Measurements from ENCODE around the gene RESF1.

The RESF1 gene

DNA sequence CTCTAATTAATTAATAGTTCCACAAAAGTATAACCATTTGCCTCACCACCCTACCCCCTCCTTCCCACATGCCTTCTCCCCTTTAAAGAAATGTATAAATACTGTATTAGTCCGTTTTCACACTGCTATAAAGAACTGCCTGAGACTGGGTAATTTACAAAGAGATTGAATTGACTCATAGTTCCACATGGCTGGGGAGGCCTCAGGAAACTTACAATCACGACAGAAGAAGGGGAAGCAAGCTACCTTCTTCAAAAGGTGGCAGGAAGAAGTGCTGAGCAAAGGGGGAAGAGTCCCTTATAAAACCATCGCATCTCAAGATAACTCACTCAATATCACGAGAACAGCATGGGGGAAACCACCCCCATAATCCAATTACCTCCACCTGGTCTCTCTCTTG lies 8.2 kb upstream of the RESF1 start:
- Mint-ChIP-seq H3K27ac (no peak overlapping the region), H3K4me1 (ENCODE audit: low read depth) (peaks cover 23% of the 10 kb centered on the region), H3K27me3 (no peaks in the 10 kb centered on the region), H3K36me3 (ENCODE audit: low read depth) (peaks cover 44% of the 10 kb centered on the region), H3K9me3 (peaks cover 48% of the 10 kb centered on the region), H3K4me3 (no peak overlapping the region)
- intact Hi-C loops (cut with micrococcal nuclease), result loop anchor here (10.0 kb wide), 1 partner anchor 46 kb away; no protein-coding TSS in a partner anchor

GRCh38 chr12:31951939-31952338 lies 7.3 kb upstream of the RESF1 start:
- peaks cover 29% of the 10 kb centered on the region for H3K4me1 Mint-ChIP-seq (ENCODE audit: low read depth)
- H3K9me3 Mint-ChIP-seq, result peaks cover 56% of the 10 kb centered on the region
- no peak overlapping the region for H3K4me3 Mint-ChIP-seq
- H3K36me3 Mint-ChIP-seq (ENCODE audit: low read depth), result peaks cover 53% of the 10 kb centered on the region
- intact Hi-C loops (cut with micrococcal nuclease), result loop anchor here (10.0 kb wide), 1 partner anchor 47 kb away; no protein-coding TSS in a partner anchor
- peak overlapping the region; percentile 51 for H3K27ac Mint-ChIP-seq
- no peaks in the 10 kb centered on the region for H3K27me3 Mint-ChIP-seq

DNA sequence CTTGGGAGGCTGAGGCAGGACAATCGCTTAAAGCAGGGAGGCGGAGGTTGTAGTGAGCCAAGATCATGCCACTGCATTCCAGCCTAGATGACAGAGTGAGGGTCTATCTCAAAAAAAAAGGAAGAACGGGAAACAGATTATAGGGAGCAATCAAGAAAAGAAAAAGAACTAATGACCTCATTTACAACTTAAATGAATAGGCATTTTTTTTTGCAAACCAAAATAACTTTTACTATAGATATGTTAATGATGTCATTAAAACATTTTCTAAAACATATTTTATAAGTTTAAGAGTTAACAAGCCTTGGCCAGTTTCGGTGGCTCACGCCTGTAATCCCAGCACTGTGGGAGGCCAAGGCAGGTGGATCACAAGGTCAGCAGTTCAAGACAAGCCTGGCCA lies 6.8 kb upstream of the RESF1 start:
- no peaks in the 10 kb centered on the region for H3K27me3 Mint-ChIP-seq
- H3K27ac Mint-ChIP-seq, result peak overlapping the region; percentile 51
- H3K4me3 Mint-ChIP-seq, result no peak overlapping the region
- H3K9me3 Mint-ChIP-seq, result peaks cover 56% of the 10 kb centered on the region
- intact Hi-C loops (cut with micrococcal nuclease), result loop anchor here (10.0 kb wide), 1 partner anchor 48 kb away; no protein-coding TSS in a partner anchor
- H3K36me3 Mint-ChIP-seq (ENCODE audit: low read depth), result peaks cover 58% of the 10 kb centered on the region
- peaks cover 29% of the 10 kb centered on the region for H3K4me1 Mint-ChIP-seq (ENCODE audit: low read depth)

- no peak overlapping the region for H3K4me3 Mint-ChIP-seq
- peaks cover 37% of the 10 kb centered on the region for H3K9me3 Mint-ChIP-seq
- intact Hi-C loops (cut with micrococcal nuclease), result loop anchor here (10.0 kb wide), 1 partner anchor 50 kb away; no protein-coding TSS in a partner anchor
Measured at GRCh38 chr12:31954925-31955858, 4.0 kb upstream of the RESF1 start.

DNA sequence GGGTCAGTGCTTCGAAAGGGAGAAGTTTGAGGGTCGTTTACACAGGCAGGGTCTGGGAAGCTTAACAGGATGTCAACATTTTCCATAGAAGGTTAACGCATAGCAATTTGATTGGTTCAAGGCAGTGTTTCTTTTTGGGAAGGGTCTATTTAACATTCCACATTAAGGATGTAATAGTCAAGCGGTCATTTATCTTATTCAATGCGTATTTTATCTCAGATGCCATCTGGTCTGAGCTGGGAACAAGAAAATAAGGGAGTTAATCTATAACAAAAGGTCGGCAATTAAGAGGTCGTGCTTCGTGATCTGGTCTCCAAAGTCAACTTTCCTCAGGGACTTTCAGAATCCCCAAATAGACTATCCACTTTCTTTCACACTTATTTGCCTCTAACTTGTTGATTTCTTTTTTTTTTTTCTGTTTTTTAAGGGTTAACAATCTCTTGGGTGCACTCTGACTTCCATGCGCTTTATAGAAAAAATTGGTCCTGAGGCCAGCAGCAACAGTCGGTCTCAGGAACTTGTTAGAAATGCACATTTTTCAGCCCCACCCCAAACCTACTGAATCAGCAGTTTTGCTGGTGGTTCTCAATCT lies 550 bp upstream of the RESF1 start:
- intact Hi-C loops (cut with micrococcal nuclease), result loop anchor here (1.0 to 10.0 kb wide), 3 partner anchors 54 to 305 kb away; no protein-coding TSS in a partner anchor
- H3K4me3 Mint-ChIP-seq, result peak overlapping the region; percentile 92
- peak overlapping the region; percentile 98 for H3K27ac Mint-ChIP-seq
- H3K4me1 Mint-ChIP-seq (ENCODE audit: low read depth), result peaks cover 40% of the 10 kb centered on the region
- no peaks in the 10 kb centered on the region for H3K27me3 Mint-ChIP-seq
- peaks cover 30% of the 10 kb centered on the region for H3K9me3 Mint-ChIP-seq
- peaks cover 75% of the 10 kb centered on the region for H3K36me3 Mint-ChIP-seq (ENCODE audit: low read depth)

More at GRCh38 chr12:31954925-31955858, 4.0 kb upstream of the RESF1 start:
- no peaks in the 10 kb centered on the region for H3K27me3 Mint-ChIP-seq
- H3K36me3 Mint-ChIP-seq (ENCODE audit: low read depth), result peaks cover 56% of the 10 kb centered on the region
- H3K27ac Mint-ChIP-seq, result peak overlapping the region; percentile 40
- peaks cover 29% of the 10 kb centered on the region for H3K4me1 Mint-ChIP-seq (ENCODE audit: low read depth)

DNA sequence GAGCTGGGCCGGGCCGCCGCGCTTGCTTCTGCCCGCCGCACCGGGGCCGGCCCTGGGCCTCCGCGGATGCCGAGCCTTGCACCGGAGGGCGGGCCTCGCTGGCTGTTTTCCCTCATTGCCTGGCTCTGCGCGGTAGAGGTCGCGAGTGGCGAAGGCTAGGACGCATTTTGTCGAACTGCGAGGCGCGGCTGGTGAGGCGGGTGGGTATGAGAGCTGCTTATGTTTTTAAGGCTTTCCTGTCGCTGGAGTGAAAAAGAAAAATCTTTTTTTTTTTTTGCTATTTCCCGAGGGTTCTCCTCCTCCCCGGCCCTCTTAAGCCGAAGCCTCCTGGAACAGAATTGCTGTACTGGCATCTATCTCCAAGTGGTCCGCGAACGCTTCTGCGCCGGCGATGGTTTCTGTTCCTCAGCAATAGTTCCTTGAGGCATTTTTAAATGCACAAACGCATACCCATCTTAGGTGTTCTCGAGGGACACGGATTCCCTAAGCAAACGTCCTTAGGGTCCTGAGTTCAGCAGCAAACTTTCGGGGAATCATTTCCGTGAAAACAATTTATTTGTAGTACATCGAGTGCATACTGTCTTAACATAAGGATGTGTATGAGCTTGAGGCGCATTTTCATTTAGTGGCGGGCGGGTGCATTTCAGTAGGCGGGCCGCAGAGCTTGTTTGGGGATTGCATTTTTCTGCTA lies 631 bp downstream of the RESF1 start:
- no peaks in the 10 kb centered on the region for H3K27me3 Mint-ChIP-seq
- H3K36me3 Mint-ChIP-seq (ENCODE audit: low read depth), result peaks cover 86% of the 10 kb centered on the region
- intact Hi-C loops (cut with micrococcal nuclease), result loop anchor here (1.0 to 10.0 kb wide), 4 partner anchors 55 to 307 kb away; no protein-coding TSS in a partner anchor
- H3K9me3 Mint-ChIP-seq, result peaks cover 39% of the 10 kb centered on the region
- peaks cover 52% of the 10 kb centered on the region for H3K4me1 Mint-ChIP-seq (ENCODE audit: low read depth)
- peak overlapping the region; percentile 98 for H3K27ac Mint-ChIP-seq
- H3K4me3 Mint-ChIP-seq, result peak overlapping the region; percentile 89

- Mint-ChIP-seq H3K4me3 (peak overlapping the region; percentile 89), H3K9me3 (peaks cover 32% of the 10 kb centered on the region), H3K27ac (no peak overlapping the region), H3K4me1 (ENCODE audit: low read depth) (peaks cover 54% of the 10 kb centered on the region), H3K27me3 (no peaks in the 10 kb centered on the region), H3K36me3 (ENCODE audit: low read depth) (peaks cover 88% of the 10 kb centered on the region)
- intact Hi-C loops (cut with micrococcal nuclease), result loop anchor here (10.0 kb wide), 1 partner anchor 86 kb away; no protein-coding TSS in a partner anchor
Measured at GRCh38 chr12:31961137-31961536, 1.9 kb downstream of the RESF1 start.

- H3K36me3 Mint-ChIP-seq (ENCODE audit: low read depth), result peaks cover 88% of the 10 kb centered on the region
- peaks cover 58% of the 10 kb centered on the region for H3K4me1 Mint-ChIP-seq (ENCODE audit: low read depth)
- intact Hi-C loops (cut with micrococcal nuclease), result loop anchor here (10.0 kb wide), 1 partner anchor 87 kb away; no protein-coding TSS in a partner anchor
- H3K27ac Mint-ChIP-seq, result no peak overlapping the region
- H3K27me3 Mint-ChIP-seq, result no peaks in the 10 kb centered on the region
- H3K4me3 Mint-ChIP-seq, result no peak overlapping the region
- peaks cover 22% of the 10 kb centered on the region for H3K9me3 Mint-ChIP-seq
Measured at GRCh38 chr12:31962076-31962475, 2.9 kb downstream of the RESF1 start.

- Mint-ChIP-seq H3K9me3 (peaks cover 16% of the 10 kb centered on the region), H3K4me1 (ENCODE audit: low read depth) (peaks cover 74% of the 10 kb centered on the region), H3K27me3 (no peaks in the 10 kb centered on the region), H3K36me3 (ENCODE audit: low read depth) (peaks cover 87% of the 10 kb centered on the region), H3K27ac (no peak overlapping the region), H3K4me3 (no peak overlapping the region)
- intact Hi-C loops (cut with micrococcal nuclease), result loop anchor here (10.0 kb wide), 1 partner anchor 89 kb away; no protein-coding TSS in a partner anchor
Measured at GRCh38 chr12:31964280-31964679, 5.1 kb downstream of the RESF1 start.

DNA sequence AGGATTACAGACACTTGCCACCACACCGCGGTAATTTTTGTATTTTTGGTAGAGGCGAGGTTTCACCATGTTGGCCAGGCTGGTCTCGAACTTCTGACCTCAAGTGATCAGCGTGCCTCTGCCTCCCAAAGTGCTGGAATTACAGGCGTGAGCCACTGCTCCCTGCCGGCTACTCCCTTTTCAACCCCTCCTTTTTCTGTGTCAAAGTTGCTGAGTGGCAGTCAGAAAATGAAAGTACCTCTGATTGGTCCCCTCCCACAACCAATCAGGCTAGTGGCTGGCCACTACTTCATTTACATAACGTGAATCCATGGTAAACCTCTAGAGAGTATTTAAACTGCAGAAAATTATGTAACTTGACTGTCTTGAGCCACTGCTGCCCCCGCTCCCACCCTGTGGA lies 5.9 kb downstream of the RESF1 start:
- intact Hi-C loops (cut with micrococcal nuclease), result loop anchor here (10.0 kb wide), 1 partner anchor 90 kb away; no protein-coding TSS in a partner anchor
- H3K36me3 Mint-ChIP-seq (ENCODE audit: low read depth), result peaks cover 91% of the 10 kb centered on the region
- no peak overlapping the region for H3K4me3 Mint-ChIP-seq
- H3K27me3 Mint-ChIP-seq, result no peaks in the 10 kb centered on the region
- peaks cover 16% of the 10 kb centered on the region for H3K9me3 Mint-ChIP-seq
- peaks cover 78% of the 10 kb centered on the region for H3K4me1 Mint-ChIP-seq (ENCODE audit: low read depth)
- no peak overlapping the region for H3K27ac Mint-ChIP-seq

DNA sequence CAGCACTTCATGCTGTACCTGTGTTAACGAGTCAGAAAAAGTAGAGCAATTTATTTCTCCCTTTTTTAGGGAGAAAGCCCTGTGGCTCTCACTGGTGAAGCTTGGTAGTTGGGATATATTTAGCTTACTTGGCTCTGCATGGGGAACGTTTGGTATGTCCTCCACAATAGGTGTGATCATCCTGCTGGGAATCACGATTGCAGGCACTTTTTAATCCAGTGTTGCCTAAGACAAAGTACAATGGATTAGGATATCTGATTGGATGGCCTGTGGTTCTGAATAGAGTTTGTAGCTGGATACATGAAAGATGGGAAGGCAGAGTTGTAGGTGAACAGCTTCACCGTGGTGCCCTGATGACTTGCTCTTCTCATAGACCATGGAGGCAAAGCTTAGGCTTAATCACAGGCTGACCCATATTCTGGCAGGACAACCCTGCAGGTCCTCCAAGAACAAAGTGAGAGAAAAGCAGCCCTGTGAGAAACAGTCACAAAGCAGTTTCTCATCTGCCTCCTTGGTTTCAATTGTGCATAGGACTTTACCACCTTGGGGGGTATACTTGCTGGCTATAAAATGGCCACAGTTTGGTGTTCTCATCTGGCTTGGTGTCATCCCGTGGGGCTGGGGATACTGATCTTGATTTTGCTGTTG lies 7.5 kb downstream of the RESF1 start:
- Mint-ChIP-seq H3K4me3 (no peak overlapping the region), H3K27ac (no peak overlapping the region), H3K4me1 (ENCODE audit: low read depth) (peaks cover 68% of the 10 kb centered on the region), H3K9me3 (peaks cover 19% of the 10 kb centered on the region), H3K27me3 (no peaks in the 10 kb centered on the region), H3K36me3 (ENCODE audit: low read depth) (peaks cover 92% of the 10 kb centered on the region)
- intact Hi-C loops (cut with micrococcal nuclease), result loop anchor here (10.0 kb wide), 1 partner anchor 92 kb away; no protein-coding TSS in a partner anchor

DNA sequence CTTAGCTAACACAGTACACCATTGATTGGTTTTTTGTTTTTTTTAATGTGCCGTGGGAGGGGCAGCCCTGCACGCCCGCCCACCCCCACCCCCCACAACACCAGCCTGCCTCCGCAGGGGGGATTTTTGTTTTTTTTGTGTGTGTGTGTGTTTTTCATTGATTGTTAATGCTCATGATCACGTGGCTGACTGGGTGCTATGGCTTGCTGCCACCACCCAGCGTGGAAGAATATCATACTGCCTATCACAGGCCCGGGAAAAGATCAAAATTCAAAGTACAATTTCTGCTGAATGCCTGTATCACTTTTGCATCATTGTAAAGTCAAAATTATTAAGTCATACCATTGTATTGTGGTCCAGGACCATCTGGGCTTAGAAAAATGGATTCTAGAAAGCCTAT lies 8.3 kb downstream of the RESF1 start:
- peaks cover 27% of the 10 kb centered on the region for H3K9me3 Mint-ChIP-seq
- intact Hi-C loops (cut with micrococcal nuclease), result loop anchor here (10.0 kb wide), 1 partner anchor 93 kb away; no protein-coding TSS in a partner anchor

GRCh38 chr12:31970199-31970598 lies 11.0 kb downstream of the RESF1 start:
- H3K36me3 Mint-ChIP-seq (ENCODE audit: low read depth), result peaks cover 92% of the 10 kb centered on the region
- H3K4me1 Mint-ChIP-seq (ENCODE audit: low read depth), result peaks cover 38% of the 10 kb centered on the region
- peaks cover 35% of the 10 kb centered on the region for H3K9me3 Mint-ChIP-seq
- no peaks in the 10 kb centered on the region for H3K27me3 Mint-ChIP-seq
- no peak overlapping the region for H3K4me3 Mint-ChIP-seq
- no peak overlapping the region for H3K27ac Mint-ChIP-seq
- intact Hi-C loops (cut with micrococcal nuclease), result no loop called here

More for the DNA sequence above, 8.3 kb downstream of the RESF1 start:
- peaks cover 92% of the 10 kb centered on the region for H3K36me3 Mint-ChIP-seq (ENCODE audit: low read depth)
- H3K27me3 Mint-ChIP-seq, result no peaks in the 10 kb centered on the region
- H3K4me1 Mint-ChIP-seq (ENCODE audit: low read depth), result peaks cover 65% of the 10 kb centered on the region
- H3K27ac Mint-ChIP-seq, result no peak overlapping the region
- H3K4me3 Mint-ChIP-seq, result no peak overlapping the region
